HG02623 (cell line): Measurements from ENCODE around the gene PWWP2B.
A peak's percentile ranks its signal among the peaks of the same experiment; 100 is the strongest.

ENCODE experiments used
- ATAC-seq: cut with Tn5 transposase; IDR thresholded peaks from one replicate; pipeline ENCODE4 v1.9.1; 2021; ENCODE audit warnings: moderate library complexity; ENCODE audit not compliant: unreplicated experiment

Gene PWWP2B

DNA sequence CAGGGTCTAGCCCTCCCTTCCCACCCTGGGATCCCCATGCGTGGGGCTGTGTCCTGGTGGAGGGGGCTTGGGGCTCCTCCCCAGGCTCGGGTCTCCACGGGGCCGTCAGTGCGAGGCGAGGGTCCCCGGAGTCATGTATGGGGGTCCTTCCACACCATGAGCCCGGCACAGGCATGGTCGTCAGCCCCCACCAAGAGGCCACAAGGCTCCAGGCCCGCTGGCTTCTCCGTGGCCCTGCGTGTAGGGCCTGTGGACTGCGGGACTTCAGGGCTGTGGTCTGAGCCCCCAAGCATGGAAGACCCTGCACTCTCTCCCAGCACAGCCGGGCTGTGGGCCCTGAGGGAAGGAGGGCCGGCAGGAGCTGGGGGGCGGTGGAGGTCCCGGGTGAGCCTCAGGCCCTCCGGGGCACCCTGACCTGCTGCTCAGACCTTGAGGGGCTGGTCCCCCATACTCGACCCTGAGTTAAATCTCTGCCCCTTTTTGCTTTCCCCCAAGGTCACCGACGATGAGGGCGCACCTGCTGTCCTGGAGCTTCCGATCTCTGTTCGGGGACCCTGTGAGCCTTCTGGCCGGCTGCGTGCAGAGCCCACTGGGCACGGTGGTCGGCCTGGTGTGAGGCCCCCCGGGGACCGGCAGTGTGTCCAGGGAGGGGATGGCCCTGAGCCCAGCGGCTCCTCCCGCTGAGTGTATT, 19.7 kb downstream of the PWWP2B start:
- ATAC-seq: no peak

- ATAC-seq: no peak
These were observed 20.4 kb downstream of the PWWP2B start for GRCh38 chr10:132417257-132417910.

GRCh38 chr10:132417957-132418441, 21.0 kb downstream of the PWWP2B start:
- no peak for ATAC-seq

DNA sequence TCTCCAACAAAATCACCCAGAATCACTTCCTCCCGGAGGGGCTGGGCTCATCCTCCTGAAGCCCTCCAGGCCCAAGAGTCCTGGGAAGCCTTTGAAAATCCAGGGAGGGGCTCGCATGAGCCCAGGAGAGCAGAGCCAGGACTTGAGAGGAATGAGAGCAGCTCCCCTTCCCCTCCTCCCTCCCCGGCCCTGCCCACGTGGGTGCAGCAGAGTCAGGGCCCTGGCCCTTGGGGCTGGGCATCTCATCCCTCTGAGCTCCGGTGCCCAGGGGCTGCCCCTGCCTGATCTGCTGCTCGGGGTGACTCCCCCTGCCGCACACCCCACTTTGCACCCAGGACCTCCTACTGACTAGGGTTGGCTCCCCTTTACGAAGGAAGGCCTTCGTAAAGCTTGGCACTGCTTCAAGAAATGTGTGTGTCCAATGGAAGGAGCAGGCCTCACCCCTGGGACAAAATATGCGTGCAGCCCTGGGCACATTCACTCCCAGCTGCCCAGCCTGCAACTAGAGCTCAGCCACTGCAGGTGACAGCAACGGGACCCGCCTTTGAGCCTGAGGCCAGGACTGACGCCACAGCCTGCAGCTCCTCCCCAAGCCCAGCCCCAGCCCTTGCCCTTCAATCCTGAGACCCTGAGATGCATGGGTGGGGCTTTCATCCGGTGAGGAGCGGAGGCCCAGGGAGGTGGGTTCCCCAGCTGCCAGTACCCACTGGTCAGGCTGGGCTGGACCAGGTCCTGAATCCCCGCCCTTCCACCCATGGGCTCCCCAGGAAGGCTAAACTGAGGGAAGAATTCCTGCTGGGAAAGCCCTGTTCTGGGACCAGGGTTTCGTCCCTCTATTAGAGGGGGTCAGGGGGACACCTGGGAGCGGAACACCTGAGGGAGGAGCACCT, 21.8 kb downstream of the PWWP2B start:
- no peak for ATAC-seq

DNA sequence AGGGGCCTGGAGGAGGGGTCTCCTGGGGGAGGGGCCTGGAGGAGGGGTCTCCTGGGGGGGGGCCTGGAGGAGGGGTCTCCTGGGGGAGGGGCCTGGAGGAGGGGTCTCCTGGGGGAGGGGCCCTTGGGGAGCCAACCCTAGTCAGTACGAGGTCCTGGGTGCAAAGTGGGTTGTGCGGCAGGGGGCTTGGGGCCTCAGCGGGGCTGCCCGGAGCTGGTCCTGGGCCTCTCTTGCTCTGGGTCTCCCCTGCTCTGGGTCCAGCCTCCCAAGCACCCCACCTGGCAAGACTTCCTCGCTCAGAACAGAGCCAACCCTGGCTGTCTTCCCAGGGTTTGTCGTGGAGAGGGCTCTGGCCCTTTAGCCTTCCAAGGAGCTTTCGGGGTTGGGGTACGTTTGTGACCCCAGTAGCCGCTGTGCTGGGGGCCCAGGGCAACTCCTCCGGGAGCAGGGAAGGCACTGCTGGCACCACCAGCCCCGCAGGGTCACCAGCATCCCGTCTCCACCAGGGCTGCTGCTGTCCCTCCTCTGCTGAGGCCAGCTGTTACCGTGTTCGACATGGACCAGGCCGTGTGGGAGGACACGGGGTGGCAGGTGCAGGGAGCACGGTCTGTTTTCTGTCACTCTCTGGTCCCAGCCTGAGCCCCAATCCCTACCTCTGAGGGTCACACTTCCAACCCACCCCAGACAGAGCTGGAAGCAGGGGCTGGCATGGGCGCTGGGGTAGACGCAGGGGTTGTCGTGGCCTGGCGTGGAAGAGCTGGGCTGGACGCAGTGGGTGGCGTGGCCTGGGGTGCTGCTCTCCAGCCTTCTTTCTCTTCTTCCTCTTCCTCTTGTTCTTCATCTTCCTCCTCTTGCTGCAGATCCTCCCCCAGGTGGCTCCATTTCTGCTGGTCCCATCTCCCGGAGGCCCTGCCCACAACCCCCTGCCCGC, 22.8 kb downstream of the PWWP2B start:
- ATAC-seq: no peak

DNA sequence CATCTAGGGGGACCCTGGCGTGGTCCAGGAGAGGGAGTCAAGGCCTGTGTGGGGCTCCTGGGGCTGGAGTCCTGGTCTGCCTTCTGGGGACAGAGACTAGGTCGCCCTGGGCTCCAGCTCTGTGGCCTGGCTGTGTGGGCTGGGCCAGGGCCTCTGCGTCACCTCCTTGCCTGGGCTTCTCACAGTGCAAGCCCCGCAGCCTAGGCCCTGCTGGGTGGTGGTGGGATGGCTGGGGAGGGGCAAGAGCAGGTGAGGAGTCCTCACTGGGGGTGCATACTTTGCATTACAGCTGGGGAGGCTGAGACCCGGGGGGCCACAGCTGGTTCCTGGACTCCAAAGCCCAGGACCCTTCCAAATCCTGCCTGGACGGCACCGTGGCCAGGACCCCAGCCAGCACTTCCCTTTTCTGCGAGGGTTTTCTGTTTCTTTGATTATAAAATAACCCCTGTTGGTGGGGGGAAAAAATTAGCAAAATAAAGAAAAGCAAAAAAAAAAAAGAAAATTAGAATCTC, 23.5 kb downstream of the PWWP2B start:
- no peak for ATAC-seq

DNA sequence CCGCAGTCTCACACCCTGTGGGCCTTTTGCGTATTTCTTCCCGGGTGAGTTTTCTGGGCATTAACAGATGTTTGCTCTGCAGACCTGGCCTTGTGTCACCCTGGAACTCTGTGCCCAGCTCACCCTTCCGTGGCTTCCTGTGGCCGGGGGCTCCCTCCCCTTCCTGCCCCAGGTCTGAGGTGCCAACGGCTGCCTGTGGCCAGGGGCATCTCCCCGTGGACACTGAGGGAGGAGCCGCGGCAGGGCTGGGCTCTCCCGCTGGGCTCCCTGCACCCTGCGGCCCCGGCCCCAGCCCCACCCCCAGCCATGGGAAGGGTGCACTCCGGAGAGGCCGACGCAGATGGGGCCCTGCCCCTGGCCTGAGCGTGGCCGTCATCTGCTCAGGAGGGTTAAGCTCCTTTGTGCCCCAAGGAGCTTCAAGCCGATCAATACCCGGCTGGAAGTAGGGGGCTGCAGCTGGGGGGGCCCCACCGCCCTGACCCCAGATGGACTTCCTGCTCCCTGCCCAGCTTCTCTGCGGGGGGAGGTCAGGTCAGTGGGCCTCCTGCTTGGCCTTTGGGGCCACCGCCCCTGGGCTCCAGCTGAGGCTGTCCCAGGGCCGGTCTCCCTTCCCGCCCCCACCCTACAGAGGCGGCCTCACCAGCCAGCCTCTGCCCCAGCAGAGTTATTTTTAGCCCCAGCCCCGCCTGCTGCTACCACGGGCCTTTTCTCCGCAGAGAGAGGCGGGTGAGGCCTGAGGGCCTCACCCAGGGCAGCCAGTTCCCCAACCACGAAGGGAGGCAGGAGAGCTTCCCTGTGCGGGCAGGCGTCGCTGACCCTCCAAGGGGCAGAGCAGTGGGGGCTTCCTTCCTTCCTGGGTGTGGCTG, 24.2 kb downstream of the PWWP2B start:
- no peak for ATAC-seq

DNA sequence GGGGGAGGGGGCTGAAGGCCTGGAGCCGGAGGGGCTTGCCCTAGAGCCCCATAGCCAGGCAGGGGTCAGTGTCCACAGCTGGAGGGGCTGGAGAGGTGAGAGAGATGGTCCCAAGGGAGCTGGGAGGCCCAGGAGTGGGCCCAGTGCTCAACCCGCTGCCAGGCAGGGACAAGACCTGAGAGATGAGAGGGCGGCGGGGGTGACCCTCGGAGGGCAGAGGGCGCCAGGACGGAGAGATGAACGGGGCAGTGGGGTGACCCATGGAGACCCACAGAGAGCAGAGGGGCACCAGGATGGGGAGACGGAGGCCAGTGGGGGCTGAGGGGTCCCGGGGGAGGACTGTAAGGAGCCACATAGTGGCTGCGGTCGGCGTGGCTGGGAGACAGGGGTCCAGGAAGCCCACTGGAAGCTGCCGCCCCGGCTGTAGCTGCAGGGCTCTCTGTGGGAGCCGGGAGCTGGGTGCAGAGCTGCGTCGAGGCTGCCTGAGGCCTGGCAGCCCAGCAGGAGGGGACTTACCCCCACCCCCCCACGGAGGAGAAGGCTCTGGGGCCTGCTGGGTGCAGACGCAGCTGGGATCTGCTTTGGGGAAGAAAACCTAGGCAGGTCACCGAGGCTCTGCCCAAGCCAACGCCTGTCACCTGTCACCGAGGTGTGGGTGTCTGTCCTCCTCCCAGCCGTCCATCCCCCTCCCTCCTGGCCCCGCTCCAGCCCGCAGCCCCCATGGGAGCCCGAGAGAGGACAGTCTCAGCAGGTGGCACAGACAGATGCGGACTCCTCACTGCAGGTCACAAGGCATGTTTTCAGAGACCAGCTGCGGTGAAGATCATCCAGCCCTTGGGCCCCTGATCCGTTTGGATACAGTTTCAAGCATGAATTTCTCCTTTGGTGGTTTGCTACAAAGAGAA, 25.1 kb downstream of the PWWP2B start:
- ATAC-seq: peak; percentile 47

DNA sequence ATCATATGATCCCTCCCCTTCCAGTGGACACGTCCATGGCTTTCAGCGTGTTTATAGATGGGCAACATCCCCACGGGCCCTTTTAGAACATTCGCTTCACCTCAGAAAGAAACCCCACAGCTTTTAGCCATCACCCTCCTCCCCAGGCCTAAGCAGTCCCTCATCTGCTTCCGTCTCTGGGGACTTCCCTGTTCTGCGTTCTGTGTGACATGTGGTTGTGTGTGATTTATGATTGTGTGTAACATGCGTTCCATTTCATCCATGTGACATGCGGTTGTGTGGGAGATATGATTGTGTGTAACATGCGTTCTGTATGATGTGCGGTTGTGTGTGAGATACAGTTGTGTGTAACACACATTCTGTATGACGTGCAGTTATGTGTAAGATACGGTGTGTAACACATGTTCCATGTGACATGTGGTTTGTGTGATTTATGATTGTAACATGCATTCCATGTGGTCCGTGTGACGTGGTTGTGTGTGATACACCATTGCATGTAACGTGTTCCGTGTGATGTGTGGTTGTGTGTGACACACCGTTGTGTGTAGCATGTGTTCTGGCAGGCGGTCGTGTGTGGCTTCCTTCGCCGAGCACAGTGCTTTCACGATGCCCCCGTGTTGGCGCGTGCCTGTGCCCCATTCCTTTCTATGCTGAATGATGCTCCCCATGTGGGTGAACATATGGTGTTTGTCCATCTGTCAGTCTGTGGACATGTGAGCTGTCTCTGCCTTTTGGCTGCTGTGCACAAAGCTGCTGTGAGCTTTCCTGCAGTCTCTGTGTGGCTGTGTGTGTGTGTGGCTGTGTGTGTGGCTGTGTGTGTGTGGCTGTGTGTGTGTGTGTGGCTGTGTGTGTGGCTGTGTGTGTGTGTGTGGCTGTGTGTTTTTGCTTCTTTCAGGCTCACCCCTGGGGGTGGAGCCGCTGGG, 26.2 kb downstream of the PWWP2B start:
- ATAC-seq: no peak

GRCh38 chr10:132423966-132424861, 27.2 kb downstream of the PWWP2B start:
- no peak for ATAC-seq

DNA sequence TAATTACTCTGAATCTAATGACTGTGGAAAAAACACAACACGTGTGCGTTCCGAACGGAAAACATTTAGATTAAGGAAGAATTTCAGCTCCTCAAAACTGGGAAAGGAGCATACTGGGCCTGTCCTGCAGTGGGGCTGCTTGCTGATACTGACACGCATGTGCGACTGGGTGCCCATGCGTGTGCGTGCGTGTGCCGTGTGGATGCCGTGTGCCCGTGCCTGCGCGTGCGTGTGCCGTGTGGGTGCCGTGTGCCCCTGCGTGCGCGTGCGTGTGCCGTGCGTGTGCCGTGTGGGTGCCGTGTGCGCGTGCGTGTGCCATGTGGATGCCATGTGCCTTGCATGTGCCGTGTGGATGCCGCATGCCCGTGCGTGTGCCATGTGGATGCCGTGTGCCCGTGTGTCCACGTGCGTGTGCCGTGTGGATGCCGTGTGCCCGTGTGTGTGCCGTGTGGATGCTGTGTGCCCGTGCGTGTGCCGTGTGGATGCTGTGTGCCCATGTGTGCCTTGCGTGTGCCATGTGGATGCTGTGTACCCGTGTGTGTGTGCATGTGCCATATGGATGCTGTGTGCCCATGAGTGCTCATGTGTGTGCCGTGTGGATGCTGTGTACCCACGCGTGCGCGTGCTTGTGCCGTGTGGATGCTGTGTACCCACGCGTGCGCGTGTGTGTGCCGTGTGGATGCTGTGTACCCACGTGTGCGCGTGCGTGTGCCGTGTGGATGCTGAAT, 28.2 kb downstream of the PWWP2B start:
- no peak for ATAC-seq

DNA sequence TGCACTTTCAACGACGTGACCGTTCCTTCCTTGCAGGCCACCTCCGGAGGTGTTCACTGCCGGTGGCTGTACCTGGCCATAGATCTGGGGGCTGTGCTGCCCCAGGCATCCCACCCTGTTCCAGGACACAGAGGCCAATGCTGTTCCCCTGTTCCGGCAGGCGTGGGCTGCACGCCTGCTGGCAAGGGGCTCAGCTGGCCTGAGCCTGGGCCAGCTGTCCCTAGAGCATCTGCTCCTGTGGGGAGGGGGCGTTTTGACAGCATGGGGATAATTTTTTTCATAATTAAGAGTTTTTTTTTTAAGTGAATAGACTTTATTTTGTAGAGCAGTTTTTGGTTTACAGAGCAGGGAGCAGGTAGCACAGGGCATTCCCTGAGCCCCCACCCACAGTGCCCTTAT, 28.8 kb downstream of the PWWP2B start:
- ATAC-seq: no peak

DNA sequence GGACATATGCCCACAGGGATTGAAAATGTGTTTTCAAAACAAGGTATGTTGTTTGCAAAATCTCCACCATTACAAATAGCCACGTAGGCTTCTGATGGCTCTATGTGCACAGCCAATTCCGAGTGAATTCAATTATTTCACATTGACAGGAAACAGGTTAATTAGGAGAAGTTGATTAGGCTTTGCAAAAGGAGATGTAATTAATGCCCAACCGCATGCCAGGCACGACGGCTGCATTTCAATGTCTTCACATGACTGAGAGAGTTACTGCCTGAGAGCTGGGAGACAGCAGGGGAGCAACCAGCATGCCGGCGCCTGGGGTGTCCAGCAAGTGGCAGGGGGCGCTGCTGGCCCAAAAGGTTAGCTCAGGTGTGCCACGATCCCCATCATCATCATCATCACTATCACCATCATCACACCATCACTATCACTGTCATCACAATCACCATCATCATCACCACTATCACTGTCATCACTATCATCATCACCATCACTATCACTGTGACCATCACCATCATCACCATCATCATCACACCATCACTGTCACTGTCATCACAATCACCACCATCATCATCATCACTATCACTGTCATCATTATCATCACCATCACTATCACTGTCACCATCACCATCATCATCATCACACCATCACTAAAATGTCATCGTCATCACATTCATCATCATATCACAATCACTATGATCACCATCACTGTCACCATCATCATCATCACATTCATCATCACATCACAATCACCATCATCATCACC, 30.2 kb downstream of the PWWP2B start:
- no peak for ATAC-seq

- ATAC-seq: no peak
These were observed 31.0 kb downstream of the PWWP2B start for GRCh38 chr10:132427939-132428367.

DNA sequence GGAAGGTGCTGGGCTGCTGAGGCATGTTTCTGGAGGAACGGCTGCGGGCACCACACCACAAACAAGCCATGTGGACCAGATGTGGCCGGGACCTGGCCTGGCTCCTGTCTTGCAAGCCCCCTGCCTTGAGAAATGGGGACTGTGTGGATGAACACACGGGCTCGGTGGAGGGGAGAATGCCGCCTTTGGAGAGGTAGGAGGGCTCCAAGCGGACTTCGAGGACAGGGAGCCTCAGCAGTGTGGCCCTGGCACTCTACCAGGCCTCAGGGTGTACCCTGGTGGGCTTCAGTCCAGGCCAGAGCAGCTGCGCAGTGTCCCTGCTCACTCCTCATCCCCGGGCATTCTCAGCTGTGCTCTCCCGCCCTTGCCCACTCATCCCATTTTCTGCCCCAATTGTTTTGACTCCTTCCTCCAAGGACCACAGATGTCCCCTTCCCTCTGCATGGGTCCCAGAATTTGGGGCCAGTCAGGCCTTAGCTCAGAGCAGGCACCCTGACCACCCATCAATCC, 31.5 kb downstream of the PWWP2B start:
- no peak for ATAC-seq
